GM19025 (cell line): ENCODE data around the gene MILR1.
A peak's percentile ranks its signal among the peaks of the same experiment; 100 is the strongest.
"Not testable (repeated sequence)": the region's sequence is repeated elsewhere in the genome, so short reads cannot be mapped to it uniquely, and the experiment has no call there.

Experiments
- ATAC-seq: cut with Tn5 transposase; IDR thresholded peaks from one replicate; pipeline ENCODE4 v1.9.1; 2021; ENCODE audit warnings: mild to moderate bottlenecking, low read depth, moderate library complexity; ENCODE audit not compliant: unreplicated experiment

Gene MILR1, protein sequence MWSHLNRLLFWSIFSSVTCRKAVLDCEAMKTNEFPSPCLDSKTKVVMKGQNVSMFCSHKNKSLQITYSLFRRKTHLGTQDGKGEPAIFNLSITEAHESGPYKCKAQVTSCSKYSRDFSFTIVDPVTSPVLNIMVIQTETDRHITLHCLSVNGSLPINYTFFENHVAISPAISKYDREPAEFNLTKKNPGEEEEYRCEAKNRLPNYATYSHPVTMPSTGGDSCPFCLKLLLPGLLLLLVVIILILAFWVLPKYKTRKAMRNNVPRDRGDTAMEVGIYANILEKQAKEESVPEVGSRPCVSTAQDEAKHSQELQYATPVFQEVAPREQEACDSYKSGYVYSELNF

DNA sequence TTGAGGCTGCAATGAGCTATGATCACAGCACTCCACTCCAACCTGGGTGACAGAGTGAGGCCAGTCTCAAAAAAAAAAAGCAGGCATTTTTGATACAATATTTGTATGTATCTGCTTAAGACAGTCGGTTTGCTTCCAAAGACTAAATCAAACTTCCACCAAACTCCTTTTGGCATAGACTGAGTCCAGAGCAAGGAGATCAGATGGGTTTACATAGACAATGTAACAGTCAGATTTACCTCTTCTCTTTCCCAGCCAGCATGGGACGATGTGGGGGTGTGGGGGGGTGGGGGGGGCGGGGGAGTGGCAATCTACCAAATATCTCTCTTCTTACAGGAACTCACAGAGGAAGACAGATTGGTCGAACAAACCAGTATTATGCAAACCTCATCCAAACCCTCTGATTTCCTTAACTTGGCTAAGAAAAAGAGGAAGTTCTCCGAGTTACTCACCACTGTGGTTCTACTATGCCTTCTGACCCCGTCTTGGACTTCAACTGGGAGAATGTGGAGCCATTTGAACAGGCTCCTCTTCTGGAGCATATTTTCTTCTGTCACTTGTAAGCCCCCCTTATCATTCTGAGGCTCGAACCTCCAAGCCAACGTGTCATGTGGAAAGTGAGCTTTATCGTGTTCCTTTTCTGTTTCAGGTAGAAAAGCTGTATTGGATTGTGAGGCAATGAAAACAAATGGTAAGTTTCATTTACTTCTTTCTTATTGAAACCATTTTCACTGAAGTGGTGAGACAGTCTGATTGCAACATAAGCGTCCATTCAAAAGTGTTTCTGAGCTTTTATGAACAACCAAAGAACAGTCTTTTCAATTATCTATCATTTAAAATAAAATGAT, at the start of gene MILR1:
Gene MILR1, plus strand, starts transcription at position 451 of the 848 bp plus-strand sequence. Its CDS starts 54 bp downstream, at position 505.
- no peak for ATAC-seq

DNA sequence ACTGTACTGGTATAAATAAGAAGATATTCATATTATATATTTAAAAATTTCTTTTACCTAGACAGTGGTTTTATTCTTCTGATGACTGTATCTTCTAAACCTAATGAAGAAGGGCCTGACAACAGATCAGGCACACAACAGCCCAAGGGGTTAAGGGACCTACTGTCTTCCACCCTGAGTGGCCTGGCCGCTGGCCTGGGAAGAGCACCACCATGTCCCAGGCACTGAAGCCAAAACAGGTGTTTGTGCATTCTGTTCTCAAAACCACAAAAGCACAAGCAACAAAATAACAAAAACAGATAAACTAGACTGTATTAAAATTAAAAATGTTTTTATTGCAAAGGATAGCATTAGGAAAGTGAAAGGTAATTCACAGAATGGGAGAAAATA, 49.2 kb upstream of the MILR1 start:
- no peak for ATAC-seq

DNA sequence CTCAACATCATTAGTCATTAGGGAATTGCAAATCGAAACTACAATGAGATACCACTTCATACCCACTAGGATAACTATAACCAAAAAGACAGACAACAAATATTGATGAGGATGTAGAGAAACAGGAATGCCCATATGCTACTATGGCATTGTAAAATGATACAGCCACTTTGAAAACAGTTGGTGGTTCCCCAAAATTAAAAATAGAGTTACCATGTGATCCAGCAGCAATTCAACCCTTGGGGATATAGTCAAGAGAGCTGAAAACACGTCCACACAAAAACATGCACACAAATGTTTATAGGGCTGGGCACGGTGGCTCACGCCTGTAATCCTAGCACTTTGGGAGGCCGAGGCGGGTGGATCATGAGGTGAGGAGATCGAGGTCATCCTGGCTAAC, 48.3 kb upstream of the MILR1 start:
- ATAC-seq: no peak

DNA sequence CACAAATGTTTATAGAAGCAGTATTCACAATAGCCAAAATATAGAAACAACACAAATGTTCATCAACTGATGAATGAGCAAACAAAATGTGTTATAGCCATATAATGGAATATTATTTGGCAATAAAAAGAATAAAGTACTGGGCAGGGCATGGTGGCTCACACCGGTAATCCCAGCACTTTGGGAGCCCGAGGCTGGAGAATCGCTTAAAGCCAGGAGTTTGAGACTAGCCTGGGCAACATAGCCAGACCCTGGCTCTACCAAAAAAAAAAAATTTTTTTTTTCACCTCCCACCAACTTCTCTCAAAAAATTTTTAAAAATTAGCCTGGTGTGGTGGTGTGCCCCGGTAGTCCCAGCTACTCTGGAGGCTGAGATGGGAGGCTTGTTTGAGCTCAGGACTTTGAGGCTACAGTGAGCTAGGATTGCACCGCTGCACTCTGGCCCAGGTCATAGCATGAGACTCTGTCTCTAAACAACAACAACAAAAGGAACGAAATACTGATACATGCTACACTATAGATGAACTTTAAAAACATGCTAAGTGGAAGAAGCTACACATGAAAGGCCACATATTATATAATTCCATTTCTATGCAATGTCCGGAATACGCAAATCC, 47.6 kb upstream of the MILR1 start:
- ATAC-seq: no peak

DNA sequence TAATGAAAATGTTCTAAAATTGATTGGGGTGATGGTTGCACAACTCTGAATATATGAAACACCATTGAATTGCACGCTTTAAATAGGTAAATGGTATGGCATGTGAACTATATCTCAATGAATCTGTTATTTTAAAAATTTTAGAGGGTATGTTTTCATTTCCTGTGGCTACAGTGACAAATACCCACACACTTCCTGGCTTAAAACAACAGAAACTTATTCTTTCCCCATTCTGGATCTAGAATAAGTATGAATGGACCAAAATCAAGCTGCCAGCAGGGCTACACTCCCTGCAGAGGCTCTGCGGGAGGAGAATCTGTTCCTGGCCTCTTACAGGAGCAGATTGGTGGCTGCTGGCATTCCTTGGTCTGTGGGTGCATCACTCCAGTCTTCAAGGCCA, 47.0 kb upstream of the MILR1 start:
- ATAC-seq: no peak

DNA sequence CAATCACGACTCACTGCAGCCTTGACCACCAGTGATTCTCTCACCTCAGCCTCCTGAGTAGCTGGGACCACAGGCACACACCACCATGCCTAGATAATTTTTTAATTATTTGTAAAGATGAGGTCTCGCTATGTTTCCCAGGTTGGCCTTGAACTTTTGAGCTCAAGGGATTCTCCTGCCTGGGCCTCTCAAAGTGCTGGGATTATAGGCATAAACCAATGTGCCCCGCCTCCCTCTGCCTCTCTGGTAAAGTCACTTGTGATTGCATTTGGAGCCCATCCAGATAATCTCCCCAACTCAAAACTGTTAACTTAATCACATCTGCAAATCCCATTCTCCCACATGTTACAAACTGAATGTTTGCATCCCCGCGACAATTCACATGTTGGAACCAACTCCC, 46.4 kb upstream of the MILR1 start:
- no peak for ATAC-seq

DNA sequence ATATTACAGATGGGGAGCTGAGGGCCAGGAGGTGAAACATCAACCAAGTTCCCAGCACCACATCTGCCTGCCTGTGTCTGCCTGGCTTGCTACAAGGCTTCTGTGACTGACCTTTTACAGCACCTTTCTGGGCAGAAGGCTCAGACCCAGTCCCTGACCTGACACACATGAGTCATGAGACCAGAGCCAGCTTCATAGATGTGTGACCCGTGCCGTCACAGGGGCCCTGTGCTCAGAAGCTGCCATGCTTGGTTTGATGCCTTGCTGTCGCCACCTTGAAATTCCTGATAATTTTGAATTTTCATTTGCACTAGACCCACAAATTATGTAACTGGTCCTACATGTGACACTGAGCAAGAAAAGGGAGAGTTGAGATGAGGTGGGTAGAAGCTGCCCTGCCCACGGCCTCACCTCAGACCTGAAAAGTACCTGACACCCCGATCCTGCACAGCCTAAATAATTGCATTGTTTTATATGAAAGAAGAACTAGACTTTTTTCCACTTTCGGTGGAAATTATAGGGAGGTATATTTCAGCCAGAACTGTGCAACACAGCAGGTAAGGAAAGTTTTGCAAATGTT, 44.9 kb upstream of the MILR1 start:
- no peak for ATAC-seq

DNA sequence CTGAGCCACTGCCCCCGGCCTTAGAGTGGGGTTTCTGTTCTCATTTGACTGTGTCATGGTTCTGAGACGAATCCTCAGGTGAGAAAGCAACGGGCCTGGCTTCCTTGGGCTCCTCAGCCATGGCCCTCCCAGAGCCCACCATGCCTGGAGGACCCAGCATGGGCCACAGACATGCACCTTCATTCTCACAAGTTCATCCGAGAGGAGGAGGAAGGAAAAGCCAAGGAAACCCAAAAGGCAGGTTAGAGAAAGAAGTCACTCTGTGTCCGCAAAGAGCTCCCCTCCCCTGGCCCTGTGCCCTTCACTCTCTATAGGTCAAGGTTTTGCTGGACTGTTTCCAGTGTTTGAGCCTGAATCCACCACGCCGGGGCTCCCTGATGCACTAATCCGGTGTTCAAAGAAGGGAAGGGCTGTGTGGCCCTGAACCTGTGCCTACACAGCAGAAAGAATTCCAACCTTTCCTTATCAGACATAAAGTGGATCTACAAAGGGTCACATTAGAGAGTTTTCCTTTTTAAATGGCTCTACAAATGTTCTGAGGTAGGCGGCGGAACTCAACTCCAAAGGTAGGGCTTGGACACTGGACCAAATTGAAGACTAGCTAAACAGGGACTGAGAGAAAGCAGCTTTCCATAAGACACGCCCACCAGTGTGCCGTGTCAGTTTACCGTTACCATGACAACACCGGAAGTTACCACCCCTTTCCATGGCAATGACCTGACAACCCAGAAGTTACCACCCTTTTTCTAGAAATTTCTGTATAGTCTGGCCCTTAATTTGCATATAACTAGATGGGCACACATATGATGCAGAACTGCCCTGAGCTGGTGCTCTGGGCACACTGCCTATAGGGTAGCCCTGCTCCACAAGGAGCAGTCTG, 42.4 kb upstream of the MILR1 start:
- no peak for ATAC-seq

DNA sequence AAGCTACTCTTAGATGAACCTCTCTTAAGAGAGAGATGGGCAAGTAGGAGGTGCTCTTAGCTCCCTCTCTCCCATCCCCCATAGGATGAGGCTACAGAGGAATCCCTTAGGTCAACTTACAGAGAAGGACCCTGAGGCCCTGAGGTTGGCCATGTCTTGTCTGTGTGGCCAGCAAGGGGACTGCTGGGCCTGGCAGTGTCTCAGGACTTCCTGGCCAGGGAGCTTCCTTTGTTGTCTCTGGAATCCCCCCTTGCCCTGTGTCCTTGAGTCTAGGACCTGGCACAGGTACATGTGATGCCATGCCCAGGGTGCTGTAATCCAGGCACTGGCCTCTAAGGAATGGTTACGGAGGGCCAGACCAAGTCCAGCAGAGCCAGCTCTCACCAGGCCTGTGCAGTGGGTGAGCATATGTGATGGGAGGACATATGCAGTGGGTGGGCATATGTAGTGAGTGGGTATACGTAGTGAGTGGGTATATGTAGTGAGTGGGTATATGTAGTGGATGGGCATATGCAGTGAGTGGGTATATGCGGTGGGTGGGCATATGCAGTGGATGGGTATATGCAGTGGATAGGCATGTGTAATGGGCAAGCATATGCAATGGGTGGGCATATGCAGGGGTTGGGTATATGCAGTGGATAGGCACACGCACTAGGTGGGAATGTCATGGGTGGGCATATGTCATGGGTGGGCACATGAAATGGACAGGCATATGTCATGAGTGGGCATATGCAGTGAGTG, 38.0 kb upstream of the MILR1 start:
- ATAC-seq: no peak

DNA sequence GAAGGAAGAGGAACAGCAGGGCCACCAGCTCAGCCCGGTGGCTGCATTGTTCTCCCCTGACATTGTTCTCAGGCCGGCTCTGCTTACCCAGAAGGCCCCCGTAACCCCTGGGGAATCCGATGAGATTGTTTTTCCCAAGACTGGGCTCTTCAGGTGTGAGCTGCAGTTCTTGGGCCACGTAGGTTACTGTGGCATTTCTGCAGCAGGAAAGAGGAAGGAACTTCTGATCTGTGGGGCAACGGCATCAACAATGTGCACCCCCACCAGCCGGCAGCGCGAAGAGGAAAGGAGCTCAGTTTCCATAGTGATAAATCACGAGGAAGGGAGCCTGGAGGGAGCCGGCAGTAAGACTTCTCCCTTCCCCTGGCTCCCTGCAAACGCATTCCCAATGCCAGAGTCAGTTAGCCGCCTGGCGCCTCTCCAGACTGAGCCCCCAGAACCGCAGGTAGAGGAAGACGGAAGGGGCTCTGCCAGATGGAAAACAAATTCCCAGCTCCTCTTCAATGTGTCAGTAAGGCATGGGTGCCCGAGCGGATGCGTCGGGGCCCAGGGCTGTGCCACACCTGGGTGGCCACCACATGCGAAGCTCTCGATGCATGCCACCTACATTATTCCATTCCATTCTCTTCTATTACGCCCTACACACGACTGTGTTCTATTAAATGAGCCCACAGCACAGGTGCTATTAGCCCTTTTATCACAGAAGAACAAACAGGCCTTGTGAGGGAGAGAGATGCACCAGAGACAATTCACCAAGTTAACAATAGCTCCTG, 36.7 kb upstream of the MILR1 start:
- ATAC-seq: no peak

DNA sequence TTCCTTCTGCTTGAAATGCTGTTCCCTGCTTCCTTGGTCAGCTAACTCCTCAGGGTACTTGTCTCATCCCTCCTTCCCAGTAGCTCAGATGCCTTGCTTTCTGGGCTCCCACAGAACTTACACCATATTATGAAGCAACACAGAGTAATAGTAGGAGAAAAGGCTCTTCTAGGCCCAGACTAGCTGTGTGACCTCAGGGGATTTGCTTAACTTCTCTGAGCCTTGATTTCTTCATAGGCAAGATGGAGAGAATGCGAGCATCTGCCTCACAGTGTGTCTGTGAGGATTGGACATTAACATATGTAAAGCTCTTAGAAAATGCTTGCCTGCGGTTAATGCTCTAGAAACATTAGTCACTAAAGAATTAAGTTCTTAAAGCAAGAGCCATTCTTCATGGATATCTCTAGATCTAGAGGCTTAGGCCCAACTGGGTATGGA, 36.0 kb upstream of the MILR1 start:
- ATAC-seq: no peak

DNA sequence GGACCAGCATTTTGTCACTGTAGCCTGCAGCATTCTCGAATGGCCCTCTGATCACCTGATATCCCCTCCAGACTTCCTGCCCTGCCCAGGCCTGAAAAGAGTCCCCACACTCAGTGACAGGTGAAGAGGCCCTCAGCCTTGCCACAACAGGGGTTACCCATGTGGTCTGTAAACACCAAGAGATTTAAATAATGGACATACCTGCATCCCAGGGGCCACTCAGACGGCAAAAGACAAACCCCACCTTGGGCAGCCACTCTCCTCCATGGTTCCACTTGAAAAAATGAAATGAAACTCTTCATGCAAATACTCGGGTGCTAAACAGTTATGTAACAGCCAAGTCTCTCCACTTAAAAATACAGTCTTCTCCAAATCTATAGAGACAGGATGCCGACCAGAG, 35.4 kb upstream of the MILR1 start:
- ATAC-seq: peak; percentile 51

DNA sequence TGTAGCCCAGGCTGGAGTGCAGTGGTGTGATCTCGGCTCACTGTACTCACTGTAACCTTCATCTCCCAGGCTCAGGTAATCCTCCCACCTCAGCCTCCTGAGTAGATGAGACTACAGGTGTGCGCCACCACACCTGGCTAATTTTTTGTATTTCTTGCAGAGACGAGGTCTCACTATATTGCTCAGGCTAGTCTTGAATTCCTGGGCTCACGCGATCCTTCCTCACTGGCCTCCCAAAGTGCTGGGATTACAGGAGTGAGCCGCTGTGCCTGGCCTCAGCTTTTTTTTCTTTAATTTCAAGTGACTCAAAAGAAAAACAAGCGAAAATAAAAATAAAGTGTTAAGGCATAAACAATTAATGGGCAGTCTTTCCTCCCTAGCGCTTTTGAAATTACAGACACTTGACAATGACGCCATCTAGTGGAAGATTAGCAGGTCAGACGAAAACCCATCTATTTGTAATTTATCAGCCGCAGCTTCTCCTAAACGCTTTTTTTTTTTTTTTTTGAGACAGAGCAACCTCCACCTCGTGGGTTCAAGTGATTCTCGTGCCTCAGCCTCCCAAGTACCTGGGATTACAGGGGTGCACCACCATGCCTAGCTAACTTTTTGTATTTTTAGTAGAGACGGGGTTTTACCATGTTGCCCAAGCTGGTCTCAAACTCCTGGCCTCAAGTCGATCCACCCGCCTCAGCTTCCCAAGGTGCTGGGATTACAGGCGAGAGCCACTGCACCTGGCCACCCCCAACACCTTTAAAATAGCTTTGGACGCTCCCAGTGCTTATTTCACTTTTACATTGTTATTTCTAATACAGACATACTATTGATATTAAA, 30.2 kb upstream of the MILR1 start:
- no peak for ATAC-seq

DNA sequence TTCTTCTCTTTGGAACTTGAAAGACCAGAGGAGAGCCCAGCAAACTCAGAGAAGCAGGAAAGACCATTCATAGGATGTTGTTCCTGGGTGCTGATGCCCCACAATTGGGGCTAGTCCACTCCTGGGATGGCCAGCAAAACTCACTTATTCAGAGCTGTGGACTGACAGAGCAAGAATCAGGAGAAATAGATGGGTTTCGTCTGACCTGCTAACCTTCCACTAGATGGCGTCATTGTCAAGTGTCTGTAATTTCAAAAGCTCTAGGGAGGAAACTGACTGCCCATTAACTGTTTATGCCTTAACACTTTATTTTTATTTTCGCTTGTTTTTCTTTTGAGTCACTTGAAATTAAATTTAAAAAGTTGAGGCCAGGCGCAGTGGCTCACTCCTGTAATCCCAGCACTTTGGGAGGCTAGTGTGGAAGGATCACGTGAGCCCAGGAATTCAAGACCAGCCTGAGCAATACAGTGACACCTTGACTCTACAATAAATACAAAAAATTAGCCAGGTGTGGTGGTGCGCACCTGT, 28.7 kb upstream of the MILR1 start:
- ATAC-seq: no peak

DNA sequence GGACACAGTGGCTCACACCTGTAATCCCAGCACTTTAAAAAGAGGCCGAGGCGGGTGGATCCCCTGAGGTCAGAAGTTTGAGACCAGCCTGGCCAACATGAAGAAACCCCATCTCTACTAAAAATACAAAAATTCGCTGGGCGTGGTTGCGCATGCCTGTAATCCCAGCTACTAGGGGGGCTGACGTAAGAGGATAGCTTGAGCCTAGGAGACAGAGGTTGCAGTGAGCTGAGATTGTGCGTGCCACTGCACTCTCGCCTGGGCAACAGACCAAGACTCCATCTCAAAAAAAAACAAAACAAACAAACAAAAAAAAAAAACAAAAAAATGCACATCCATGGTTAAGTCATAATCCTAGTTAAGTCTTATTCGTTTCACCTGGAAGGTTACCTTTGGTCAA, 26.8 kb upstream of the MILR1 start:
- ATAC-seq: not testable (repeated sequence)

DNA sequence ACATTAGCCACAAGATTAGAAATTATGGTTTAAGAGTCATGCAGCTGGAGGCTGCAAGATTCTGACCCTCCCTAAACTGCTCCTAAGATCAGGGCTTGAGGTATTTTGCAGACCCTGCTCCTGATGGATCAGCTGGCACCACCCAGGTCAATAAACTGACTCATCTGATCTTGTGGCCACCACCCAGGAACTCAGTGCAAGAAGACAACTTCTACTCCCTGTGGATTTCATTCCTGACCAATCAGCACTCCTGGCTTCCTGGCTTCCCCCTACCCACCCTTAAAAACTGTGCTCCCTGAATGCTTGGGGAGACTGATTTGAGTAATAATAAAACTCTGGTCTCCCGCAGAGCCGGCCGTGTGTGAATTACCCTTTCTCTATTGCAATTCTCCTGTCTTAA, 25.0 kb upstream of the MILR1 start:
- no peak for ATAC-seq

DNA sequence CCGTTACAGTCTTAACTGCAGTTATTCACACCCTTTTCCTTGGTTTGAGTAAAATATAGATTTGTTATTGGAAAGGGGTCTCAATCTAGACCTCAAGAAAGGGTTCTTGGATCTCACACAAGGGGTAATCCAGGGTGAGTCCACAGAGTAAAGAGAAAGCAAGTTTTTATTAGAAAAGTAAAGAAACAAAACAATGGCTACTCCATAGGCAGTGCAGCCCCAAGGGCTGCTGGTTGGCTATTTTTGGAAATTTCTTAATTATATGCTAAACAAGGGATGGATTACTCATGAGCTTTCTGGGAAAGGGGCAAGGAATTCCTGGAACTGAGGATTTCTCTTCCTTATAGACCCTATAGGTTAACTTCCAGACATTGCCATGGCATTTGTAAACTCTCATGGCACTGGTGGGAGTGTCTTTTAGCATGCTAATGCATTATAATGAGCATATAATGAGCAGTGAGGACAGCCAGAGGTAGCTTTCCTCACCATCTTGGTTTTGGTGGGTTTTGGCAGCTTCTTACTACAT, 24.5 kb upstream of the MILR1 start:
- ATAC-seq: no peak
